Measurements from ENCODE around the gene PRKD3.

PRKD3 gene

GRCh38 chr2:37324786-37325624 lies at the start of gene PRKD3:
Gene PRKD3 (minus strand): TSS chr2:37324833. CDS start chr2:37316524, 8,309 bp downstream.
- no peak for DNase-seq

DNA sequence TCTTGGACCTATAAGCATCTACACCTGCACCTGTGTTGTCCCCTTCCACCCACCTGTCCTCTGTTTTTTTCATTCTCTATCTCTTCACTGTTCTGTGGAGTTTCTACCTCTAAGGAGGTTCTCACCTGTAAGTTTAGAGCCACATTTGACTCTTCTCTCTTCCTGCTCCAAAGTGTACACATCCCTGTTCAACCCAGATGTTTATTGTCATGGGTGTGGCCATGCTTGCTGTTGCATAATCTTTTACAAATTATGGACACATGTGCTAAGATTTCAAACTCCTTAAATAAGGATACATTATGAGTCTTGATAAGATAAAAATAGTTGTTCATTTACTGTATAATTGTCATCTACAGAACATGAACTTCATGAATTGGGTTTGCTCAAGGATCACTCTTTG lies 47.4 kb upstream of the PRKD3 start:
- DNase-seq, result no peak

DNA sequence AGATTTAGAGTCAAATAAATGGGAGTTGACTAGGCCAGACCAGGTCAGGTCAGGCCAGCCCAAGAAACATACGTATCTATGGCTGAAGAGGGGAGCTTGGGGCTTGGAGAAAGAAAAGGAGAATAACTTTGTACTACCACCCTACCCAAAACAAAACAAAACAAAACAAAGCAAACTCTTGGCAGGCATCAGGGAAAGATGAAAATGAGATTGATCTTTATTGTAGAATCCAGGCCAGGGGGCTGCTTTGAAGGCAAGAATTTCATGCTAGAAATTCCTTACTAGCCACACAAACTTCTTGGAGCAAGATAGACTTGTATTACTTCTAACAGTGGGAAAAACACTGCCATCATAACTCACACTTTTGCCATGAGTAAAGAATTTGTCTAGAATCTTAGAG lies 46.0 kb upstream of the PRKD3 start:
- no peak for DNase-seq

GRCh38 chr2:37367984-37368383 lies 43.4 kb upstream of the PRKD3 start:
- DNase-seq, result no peak

GRCh38 chr2:37367310-37367709 lies 42.7 kb upstream of the PRKD3 start:
- no peak for DNase-seq

DNA sequence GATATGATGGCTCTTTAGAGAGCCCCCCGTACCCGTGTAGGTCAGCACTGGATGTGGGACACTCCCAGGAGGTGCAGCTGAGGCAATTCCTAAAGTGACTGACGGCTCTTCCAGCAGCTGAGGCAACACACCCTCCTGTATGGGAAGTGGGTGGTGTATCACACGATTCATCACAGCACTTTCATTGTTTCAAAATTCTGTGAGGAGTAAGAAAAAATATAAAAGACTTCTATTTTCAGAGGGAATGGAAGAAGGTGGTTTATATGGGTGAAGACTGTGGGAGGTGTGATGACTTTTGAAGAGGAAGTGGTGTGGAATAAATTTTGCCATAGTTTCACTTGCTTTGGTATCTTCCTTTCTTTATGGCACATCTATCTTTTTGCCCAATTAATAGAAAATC lies 42.1 kb upstream of the PRKD3 start:
- no peak for DNase-seq

GRCh38 chr2:37365669-37366068 lies 41.0 kb upstream of the PRKD3 start:
- DNase-seq, result no peak

GRCh38 chr2:37364351-37364750 lies 39.7 kb upstream of the PRKD3 start:
- no peak for DNase-seq

- no peak for DNase-seq
These were observed 37.5 kb upstream of the PRKD3 start for GRCh38 chr2:37361994-37362698.

DNA sequence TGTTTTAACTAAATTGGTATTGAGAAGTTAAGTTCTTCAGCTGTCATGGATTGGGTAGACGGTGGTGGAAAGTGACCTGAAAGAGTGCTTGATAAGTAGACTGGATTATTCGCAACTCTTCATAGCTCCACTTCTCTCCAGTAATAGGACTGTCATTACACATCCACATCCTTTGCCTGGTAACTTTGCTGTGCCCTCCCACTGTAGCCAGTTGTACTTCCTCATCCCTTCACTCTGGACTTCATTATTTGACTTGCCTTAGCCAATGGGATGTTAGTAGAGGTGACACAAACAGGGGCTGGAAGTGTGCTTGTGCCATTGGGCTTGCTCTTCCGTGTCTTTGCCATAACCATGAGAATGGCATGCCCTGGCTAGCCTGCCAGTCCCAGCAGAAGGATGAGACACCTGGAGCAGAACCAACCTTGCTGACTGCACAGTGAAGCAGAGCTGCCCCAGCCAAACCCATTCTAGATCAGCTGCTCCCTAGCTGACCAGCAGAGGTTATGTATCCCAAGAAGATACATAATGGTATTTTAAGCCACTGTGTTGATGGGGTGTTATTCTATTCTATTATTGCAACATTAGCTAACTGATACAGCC lies 36.7 kb upstream of the PRKD3 start:
- DNase-seq, result no peak

GRCh38 chr2:37358466-37358865 lies 33.8 kb upstream of the PRKD3 start:
- DNase-seq, result no peak

DNA sequence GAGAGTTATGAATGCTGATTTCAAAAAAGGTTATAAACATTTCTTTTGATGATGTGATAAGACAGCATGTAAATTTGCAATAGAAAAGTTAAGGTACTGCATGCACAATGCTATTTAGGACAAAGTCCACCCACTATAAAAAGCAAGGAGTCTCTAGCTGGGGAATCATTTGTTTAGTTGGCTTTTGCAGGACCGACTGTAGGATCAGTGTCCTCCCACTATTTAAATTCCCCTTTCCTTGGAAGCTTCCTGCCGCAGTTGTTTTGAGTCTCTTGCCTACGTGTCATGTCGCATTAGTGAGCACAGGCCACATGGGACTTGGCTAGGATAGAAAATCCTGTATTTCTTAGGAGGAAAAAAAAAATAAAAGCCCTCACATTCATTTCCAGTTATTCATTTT lies 32.9 kb upstream of the PRKD3 start:
- DNase-seq, result no peak

DNA sequence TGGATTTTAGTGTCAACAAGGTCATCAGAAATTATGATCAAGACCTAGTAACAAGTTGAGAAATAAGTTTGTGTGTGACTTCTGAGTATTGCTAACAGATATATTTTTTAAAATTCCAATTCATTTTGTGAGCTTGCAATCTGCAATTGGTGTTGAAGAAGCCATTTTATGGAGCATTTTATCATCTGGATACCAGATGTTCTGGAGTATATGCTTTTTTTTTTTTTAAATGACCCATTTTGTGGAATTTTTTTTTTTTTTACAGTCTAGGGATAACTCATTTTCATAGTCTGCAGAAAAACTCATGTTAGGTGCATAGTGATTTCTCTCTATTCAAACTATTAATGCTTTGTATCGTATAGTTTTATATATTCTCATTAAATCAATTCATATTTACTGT lies 32.4 kb upstream of the PRKD3 start:
- no peak for DNase-seq

DNA sequence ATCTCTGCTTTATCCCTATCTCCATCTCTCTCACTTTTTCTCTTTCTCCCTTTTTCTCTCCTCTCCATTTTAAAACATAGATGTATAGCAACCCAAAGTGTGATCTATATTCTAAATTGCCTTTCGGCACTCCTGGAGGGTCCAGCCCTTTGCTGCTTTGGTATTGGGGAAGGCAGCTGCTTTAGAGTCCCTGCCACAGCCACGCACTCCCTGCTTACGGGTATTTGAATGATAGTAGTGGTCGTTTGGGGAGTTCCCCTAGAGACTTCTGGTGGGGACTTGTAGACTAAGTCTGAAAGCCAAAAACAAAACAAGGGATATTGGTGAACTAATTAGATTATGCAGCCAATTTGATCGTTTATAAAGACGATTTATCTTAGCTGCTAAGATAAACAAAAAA lies 31.7 kb upstream of the PRKD3 start:
- DNase-seq, result no peak

DNA sequence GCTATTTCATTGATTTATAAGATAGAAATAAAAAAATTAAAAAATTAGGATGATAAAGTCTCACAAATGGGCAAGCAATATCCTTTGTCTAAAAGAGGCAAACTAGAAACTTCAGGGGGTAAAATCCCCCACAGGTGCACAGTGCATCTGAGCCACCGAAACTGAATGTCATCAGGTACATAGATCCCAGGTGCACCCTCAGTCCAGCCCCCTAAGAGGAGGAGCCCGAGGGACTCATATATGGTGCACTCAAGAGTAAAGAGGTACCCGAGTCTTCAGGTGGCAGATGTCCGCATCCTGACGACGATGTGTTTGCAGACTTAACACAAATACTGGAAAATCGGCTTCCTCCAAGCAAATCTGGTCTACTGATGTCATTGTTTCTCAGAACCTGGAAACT lies 31.1 kb upstream of the PRKD3 start:
- no peak for DNase-seq

DNA sequence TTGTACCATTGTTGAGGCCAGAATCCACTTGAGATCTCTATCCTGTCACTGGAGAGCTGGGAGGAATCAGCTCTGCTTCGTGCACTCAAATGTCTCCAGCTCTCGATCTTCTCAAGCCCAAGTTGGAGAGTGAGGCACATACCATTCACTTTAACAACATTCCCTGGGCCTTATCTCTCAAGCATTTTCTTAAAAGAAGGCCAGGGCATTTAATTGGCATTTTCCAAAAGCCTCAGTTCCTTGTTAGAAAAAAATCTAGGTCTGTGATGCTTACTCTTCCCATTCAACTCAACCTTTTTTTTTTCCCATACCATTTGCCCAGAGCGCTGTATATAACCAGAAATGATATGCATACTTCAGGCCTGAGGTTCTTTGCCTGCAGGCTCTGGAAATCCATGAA lies 29.9 kb upstream of the PRKD3 start:
- DNase-seq, result no peak

DNA sequence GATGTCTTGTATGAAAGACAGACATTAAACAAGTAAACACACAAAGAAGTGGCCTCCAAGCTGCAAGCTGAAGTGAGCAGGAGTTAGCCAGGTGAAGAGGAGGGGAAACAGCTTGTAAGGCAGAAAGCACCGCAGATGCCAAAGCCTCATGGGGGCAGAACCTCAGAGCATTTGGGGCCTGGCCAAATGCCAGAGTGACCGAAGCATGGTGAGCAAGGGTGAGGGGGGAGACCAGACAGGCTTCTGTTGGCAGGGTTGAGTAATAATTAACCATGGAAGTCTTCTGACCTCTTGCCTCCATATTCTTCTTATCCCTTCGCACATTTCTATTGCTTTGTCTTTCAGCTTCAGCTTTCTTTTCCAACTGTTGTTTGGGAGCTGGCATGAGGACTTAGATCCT lies 25.4 kb upstream of the PRKD3 start:
- no peak for DNase-seq

DNA sequence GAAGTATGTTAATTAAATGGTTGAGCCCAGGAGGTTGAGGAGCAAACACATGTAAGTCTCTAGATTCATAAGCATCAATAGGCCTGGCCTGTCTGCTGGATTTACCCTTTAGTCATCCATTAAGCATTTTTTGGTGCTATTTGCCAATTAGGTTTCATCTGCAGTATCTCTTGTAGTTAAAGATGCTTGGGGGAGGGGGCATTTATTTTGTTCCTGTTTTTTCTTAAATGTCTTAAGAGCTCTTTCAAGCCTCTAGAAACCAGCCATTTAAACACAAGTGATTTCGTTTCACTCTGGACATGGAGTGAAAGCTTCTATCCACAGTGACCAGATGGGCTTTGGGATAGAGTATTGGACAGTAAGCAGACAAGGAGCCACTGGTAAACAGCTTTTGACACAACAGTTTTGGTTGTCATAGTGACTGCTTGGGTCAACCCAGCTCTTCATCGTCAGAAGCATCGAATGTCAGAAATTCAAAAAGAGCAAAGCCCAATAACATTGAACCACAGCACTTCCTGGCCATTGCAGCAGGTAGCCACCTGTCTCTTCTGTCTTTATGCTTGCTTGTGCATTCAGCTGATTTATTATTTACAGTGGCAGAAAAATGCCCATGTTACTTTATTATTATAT lies 24.7 kb upstream of the PRKD3 start:
- peak; percentile 34 for DNase-seq

GRCh38 chr2:37348155-37348554 lies 23.5 kb upstream of the PRKD3 start:
- no peak for DNase-seq

DNA sequence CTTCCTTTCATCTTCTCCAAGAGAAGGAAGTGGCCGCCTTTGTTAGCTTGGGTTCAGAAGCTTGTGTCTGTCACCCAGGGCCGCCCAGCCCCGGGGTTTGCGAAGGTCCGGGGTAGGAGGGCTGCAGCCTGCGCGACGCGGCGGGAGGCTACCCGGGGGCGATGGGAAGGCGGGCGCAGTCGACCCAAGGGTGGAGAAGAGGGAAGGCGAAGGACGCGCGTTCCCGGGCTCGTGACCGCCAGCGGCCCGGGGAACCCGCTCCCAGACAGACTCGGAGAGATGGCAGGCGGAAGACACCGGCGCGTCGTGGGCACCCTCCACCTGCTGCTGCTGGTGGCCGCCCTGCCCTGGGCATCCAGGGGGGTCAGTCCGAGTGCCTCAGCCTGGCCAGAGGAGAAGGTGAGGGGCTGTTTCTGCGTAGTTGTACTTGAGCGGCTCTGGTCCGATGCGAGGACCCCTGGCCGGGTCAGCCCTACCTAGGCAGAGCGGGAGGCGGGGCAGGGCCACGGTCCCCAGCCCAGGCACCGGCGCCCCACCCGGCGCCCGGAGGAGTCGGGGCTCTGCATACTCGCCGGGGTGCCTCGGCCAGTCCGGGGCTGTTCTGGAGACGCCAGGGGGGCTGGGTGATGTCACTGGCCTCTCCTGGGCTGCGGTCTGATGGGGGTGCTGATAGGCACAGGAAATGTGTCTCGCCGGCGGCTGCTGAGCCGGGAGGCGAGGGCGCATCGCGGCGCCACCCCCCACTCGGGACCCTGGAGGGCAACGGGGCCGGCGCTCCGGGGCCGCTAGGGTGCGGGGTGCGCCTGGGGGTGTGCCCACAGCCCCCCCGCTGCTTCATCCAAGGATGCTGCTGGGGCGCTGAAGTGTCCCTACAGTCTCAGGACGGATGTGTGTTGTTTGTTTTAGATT lies 20.1 kb upstream of the PRKD3 start, which contains the start of gene QPCT:
QPCT (plus strand) TSS at position 178 of the 909 bp plus-strand sequence; CDS start at position 280, 102 bp downstream.
- no peak for DNase-seq

DNA sequence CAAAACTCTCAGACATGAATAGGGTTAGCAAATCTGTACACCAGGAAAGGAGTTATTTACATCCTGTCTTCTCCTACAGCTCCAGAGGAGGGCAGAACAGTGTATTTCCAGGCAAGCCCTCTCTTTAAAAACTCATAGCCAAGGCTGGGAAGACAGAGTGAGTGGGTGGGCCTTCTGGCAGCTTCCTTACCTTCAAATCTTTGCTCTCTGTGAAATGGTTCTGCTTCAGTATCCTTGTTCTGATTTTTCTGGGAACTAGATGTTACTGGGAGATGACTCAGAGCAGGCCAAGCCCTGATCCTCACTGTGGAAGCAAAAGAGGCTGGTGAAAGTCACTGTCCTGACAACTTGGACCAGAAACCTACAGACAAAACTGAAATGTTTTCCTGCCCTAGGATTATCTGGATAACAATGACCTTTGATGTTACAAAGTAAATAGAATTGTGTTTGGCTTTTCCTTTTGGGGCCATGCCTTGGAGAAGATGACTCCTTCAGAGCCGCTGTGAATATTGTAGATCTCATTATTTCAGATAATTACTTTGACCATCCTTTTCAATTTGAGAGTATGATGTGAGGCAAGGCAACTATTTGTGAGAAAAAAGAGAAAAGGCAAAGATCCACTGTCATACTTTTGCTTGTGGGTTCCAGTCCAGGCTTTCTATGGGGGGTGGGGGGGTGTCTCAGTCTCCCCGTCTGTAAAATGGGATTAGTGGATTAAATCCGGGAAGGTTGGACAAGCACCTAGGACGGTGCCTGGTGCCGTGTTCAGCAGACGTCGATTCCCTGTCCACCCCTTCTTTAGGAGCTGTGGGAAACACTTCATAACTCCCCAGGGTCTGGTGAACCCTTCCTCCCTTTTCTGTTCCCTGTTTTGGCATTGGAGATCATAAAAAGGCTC lies 19.2 kb upstream of the PRKD3 start:
- DNase-seq, result no peak

Data from NCI-H2107 (cell line).